Forelimb muscle (tissue), 1 donor: ENCODE results near the gene BTBD7. TPM values are rescaled to one million over a fixed set of nuclear protein-coding genes. Genes with fewer than 3 reads are reported as not detected.

Source experiments
- DNase-seq: peaks from one replicate; pipeline ENCODE4 v3.0.0-alpha.2; 2013; ENCODE audit warnings: low read depth
- polyA plus RNA-seq: library from polyadenylated mRNA; unstranded; fragments of 120-200 nt; gene quantifications from one replicate; pipeline ENCODE4 v1.2.1, GENCODE V29; 2013; ENCODE audit not compliant: insufficient read length

BTBD7 gene
- polyA plus RNA-seq, 1 donor = 19.3 TPM

- DNase-seq = no peak
Observed at GRCh38 chr14:93195316-93195999, 137.4 kb downstream of the BTBD7 start.

Other genes starting within 250 kb of the BTBD7 start
- gene ITPK1, start 217.1 kb downstream of the BTBD7 start, polyA plus RNA-seq = 14.5 TPM
- gene MOAP1, start 148.1 kb downstream of the BTBD7 start, polyA plus RNA-seq = 25.6 TPM
- 13.9 TPM for gene LYSET, start 147.7 kb downstream of the BTBD7 start, polyA plus RNA-seq
- 8.2 TPM for gene GON7, start 126.0 kb downstream of the BTBD7 start, polyA plus RNA-seq
- gene UBR7, start 125.8 kb downstream of the BTBD7 start, polyA plus RNA-seq = 23.7 TPM
- 0.44 TPM for gene COX8C, start 14.1 kb upstream of the BTBD7 start, polyA plus RNA-seq
- 0.38 TPM for gene UNC79, start 97.9 kb upstream of the BTBD7 start, polyA plus RNA-seq